SHP77 (cell line): Measurements from ENCODE around the gene CEP152.

Experiments
- DNase-seq, 2 experiments: peaks; one replicate each; lab custom pipeline; 2025; lab: John Stamatoyannopoulos, UW

Gene CEP152

DNA sequence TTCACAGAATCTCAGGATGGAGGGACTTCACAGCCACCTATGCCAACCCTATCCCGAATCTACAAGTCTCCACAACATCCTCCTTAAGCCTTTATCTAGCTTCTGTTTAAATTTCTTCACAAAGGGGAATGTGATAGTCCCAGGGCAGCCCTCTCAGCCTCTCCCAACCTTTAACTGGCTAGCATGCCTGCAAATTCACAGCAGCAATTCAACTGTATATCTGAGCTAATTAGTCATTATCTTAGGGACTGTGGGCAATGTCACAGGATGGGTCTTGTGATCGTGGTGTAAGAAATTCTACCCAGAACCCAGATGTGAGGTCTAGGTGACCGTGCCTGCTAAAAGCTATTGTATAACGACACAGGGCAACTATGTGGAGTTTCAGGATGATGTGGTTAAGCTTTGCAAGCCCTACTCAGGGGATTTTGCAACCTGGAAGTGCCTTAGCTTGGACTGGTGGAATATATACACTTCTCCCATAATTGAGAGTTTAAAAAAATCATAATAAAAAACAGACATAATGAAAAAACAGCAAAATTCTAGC, 99.8 kb downstream of the CEP152 start:
- no peak for DNase-seq

DNA sequence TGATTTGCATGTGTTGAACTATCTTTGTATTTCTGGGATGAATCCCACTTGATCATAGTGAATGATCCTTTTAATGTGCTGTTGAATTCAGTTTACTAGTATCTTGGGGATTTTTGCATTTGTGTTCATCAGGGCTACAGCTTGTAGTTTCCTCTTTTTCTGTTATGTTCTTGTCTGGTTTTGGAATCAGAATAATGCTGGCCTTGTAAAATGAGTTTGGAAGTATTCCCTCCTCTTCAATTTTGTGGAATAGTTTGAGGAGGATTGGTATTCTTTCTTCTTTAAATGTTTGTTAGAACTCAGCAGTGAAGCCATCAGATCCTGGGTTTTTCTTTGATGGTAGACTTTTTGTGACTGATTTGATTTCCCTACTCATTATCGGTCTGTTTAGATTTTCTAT, 102.2 kb downstream of the CEP152 start:
- DNase-seq: no peak

DNA sequence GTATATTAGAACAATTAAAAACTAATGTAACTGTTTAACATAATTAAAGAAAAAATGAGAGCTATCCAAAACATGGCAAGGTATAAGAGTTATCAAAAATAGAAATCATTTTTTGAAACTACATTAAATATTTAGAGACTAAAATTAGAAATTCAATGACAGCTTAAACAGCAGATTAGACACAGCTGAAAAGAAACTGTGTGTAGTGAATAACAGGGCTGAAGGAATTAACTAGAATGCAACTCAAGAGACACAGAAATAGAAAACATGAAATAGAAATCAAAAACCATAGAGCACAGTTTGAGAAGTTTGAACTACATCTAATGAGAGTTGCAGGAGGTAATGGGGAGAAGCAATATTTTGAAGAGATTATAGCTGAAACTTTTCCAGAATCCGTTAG, 105.5 kb downstream of the CEP152 start:
- no peak for DNase-seq

DNA sequence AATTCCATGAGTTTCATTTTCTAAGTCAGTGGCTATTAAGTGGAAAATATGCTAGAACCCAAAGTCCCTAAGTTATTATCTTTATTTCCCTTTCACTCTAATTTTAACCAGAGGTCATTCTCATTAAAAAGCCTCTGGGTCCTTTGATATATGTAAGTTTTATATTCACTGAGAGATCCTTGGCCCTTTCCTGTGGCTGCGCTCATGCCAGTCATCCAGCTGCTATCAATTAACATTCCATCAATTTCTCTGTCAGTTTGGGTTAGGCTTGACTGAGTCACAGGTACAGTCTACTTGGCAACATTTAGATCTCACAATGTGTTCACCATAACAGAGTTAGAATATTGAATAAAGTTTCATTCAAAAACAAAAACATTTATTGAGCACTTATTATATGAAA, 107.3 kb downstream of the CEP152 start:
- DNase-seq: no peak

DNA sequence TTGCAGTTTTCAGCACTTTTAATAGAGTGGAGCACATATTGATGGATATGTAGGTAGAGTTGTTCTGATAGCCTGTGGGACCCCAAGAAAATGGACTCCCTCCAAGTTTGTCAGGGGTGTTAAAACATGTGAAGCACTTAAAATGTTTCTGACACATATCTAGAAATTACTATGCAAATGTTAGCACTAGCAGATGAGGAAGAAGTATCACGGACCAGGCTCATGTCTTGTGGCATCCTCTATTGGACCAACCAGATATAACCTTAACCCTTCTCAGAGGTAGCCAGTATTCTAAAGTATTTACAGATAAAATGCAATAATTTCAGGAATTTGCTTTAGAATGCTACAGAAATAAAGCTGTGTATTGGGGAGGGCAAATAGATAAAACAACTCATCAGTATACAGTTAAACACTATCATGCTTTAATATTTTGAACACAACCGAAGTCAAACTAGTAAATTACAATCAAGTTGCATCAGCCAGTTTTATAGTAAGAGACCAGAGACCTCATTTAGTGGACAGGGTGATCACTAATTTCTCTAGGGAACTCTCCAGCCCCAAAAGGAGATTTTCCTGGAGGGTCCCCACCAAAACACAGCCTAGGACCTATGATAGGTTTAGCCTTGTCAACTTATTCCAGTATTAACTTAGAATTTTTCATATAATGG, 108.2 kb downstream of the CEP152 start:
- no peak for DNase-seq

DNA sequence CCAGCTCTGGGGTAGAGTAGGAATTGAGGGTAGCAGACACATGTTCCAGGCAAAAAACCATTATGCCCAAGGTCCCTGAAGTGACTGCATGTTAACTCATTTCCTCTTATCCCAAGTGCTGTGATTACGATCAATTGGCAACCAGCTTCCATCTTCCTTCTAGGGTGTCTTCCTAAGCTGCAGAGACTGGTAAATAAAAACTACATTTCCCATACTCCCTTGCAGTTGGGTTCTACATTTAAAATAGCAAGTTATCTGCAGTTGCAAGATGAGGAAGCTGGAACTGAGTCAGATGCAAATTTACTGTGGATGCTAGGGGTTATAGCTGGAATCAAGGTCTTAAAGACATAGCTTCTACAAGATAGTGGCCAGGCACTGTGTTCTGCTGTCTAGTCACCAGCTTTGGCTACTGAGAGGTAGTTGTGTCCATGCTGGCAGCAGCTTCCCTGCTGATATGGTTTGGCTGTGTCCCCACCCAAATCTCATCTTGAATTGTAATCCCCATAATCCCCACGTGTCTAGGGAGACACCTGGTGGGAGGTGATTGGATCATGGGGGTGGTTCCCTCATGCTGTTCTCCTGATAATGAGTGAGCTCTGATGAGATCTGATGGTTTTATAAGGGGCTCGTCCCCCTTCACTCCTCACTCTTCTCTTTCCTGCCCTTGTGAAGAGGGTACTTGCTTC, 114.1 kb downstream of the CEP152 start:
- no peak for DNase-seq

DNA sequence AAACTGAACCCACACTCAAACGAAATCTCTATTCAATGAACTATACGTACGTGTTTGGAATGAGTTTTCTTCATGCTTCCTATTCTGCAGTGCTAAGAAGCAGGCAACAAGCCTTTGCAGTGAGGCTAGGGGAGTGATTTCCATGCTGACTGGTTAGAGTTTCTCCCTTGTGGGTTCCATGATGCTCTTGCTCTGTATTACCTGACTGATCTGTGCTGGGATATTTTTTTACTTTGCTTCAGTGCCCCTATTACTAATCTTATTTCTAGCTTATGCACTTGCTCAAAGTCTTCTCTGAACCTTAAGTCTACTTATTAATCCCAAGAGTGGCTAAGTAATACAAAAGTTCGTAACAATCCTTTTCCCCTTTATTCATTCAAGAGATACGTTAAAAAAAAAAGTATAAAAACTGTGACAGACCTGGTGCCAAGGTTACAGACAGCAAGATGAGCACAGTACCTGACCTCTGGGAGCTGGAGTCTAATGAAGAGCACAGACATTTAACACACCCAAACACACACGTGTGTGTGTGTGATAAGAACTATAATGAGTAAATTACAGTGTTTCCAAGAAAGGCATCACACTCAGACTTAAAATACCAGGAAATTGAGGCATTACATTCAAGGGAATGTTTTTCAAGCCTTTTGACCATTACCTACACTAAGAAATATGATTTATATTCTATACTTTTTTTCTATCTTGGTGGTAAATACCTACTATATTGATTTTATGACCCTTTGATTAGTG, 114.9 kb downstream of the CEP152 start:
- no peak for DNase-seq

DNA sequence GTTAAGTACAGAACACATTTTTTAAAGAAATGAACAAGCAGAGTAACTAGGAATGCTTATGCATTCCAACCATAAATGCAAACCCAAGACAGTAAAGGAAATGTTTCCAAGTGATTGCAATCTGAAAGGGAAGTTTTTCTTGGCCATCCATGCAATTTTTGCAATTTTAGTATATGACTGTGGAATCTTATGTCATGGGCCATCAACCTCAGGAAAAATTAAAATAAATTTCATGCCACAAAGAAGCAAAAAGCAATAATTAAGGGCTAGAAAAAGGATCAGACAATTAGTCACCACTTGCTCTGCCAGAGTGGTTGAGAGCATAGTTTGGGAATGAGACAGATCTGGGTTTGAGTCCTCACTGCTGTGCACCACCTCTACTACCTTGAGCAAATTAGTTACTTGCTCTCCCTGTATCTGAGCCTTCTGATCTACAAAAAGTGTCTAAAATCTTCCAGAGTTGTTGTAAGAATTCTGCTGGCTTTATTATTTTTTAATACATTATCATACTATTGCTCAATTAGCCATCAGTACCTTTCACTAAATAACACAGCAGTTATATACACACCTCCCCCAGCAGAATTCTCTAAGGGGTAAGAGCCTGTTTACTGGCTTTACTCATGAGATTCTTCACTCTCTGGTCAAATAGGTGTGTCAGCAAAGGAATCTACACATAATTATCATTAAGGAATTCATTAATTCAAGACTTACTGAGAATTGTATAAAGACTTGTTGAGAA, 115.6 kb downstream of the CEP152 start:
- DNase-seq: no peak

DNA sequence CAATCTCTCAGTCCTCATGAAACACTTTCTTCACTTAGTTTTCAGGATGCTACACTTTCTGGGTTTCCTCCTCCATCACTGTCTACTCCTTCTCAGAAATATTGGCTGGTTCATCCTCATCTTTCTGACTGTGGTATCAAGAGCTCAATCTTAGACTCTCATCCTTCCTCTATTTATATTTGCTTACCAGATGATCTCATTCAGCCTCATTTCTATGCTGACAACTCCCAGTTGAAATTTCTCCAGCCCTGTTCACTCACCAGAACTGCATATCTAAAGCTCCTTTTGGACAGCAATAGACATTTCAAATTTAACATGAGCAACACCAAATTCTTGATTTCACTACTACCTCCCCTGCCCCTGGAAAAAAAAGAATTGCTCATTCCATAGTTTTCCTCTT, 117.4 kb downstream of the CEP152 start:
- no peak for DNase-seq

DNA sequence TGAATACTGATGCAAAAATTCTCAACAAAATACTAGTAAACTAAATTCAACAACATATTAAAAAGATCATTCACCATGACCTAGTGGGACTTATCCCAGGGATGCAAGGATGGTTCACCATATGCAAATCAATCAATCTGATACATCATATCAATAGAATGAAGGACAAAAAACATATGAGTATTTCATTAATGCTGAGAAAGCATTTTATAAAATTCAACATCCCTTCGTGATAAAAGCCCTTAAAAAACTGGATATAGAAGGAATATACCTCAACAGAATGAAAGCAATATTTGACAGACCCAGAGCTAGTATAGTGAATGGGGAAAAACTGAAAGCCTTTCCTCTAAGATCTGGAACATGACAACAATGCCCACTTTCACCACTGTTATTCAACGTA, 122.4 kb downstream of the CEP152 start:
- no peak for DNase-seq
